HCT116 (cell line): Measurements from ENCODE around the gene GRHL3. TPM values are rescaled to one million over a fixed set of nuclear protein-coding genes. Genes with fewer than 3 reads are reported as not detected.

Experiments
- ATAC-seq: fragments of 200-7000 bp; cut with Tn5 transposase; 2 replicates; pipeline ENCODE4 v1.9.1; 2020; ENCODE audit warnings: mild to moderate bottlenecking, moderate library complexity
- BruUV-seq: library from RNA; stranded (reverse); fragments of 400-500 nt; replicated peaks from 2 replicates; lab custom pipeline; 2021; lab: Mats Ljungman, UMichigan
- CTCF ChIA-PET: fragments of 300-600 bp; sonication (Branson Sonifier 250); formaldehyde crosslinking; loops from one replicate; lab custom pipeline; 2021; ENCODE audit warnings: antibody characterized with exemption; lab: Charles Lee
- POLR2A ChIA-PET: fragments of 300-600, 350-600 bp; sonication (Branson Sonifier 250); formaldehyde crosslinking; loops from one replicate; lab custom pipeline; 2021; ENCODE audit warnings: antibody characterized with exemption; lab: Charles Lee
- RAD21 ChIA-PET, 2 experiments: fragments of 300-600 bp; sonication (Branson Sonifier 250); formaldehyde crosslinking; loops; one replicate each; lab custom pipeline; 2023; ENCODE audit warnings: low total read pairs in 2 of 2; ENCODE audit not compliant: uncharacterized antibody in 2 of 2, unreplicated experiment in 2 of 2, low non-redundant PET in 1 of 2; lab: Charles Lee
- DNase-seq: peaks from one replicate; pipeline ENCODE4 v3.0.0-alpha.2; 2010; ENCODE audit warnings: low read depth, low spot score
- H2AFZ ChIP-seq: fragments of 200-600 bp; shearing (Covaris generic), sonication (generic); 2 replicates; pipeline ENCODE4 v1.6.1; 2017; ENCODE audit warnings: low read depth, mixed run types, mixed read lengths, antibody characterized with exemption, low read length; ENCODE audit not compliant: poor library complexity, severe bottlenecking
- H3K27ac ChIP-seq: 2 replicates; pipeline ENCODE4 v1.5.1; 2012; ENCODE audit warnings: low read depth, low read length
- H3K27me3 ChIP-seq: fragments of 200-600 bp; sonication (generic); 2 replicates; pipeline ENCODE4 v1.6.1; 2016; ENCODE audit warnings: mixed run types, low read length, mixed read lengths; ENCODE audit not compliant: insufficient read depth
- H3K36me3 ChIP-seq, 2 experiments: fragments of 200-500 bp in 1 of 2; fragments of 200-600 bp in 1 of 2; sonication (Bioruptor generic) in 1 of 2; sonication (generic) in 1 of 2; 2 replicates each; pipeline versions ENCODE4 v1.5.1 to v1.6.1; 2014 to 2016; ENCODE audit warnings: low read length in 2 of 2, inconsistent platforms in 1 of 2, mixed read lengths in 1 of 2, mixed run types in 1 of 2; ENCODE audit not compliant: insufficient read depth in 2 of 2, control insufficient read depth in 1 of 2
- H3K4me1 ChIP-seq, 2 experiments: fragments of 200-600 bp in 1 of 2; sonication (generic) in 1 of 2; 2 replicates each; pipeline versions ENCODE4 v1.5.1 to v1.6.1; 2012 to 2017; ENCODE audit warnings: low read length in 2 of 2, inconsistent platforms in 1 of 2, mild to moderate bottlenecking in 1 of 2, mixed read lengths in 1 of 2, mixed run types in 1 of 2, moderate library complexity in 1 of 2; ENCODE audit not compliant: insufficient read depth in 2 of 2, control insufficient read depth in 1 of 2
- H3K4me2 ChIP-seq: fragments of 200-600 bp; sonication (generic); 2 replicates; pipeline ENCODE4 v1.6.1; 2017; ENCODE audit warnings: mixed run types, low read length, mixed read lengths
- H3K4me3 ChIP-seq, 2 experiments: fragments of 200-600 bp in 1 of 2; sonication (generic) in 1 of 2; replicated peaks in 1 of 2; 2 replicates each; pipeline ENCODE4 v1.5.1; 2011 to 2016; ENCODE audit warnings: low read length in 2 of 2, control low read depth in 1 of 2, low read depth in 1 of 2, mild to moderate bottlenecking in 1 of 2, mixed read lengths in 1 of 2, mixed run types in 1 of 2
- H3K79me2 ChIP-seq: fragments of 200-600 bp; sonication (generic); 2 replicates; pipeline ENCODE4 v1.6.1; 2017; ENCODE audit warnings: mild to moderate bottlenecking, mixed run types, low read length, moderate library complexity, mixed read lengths; ENCODE audit not compliant: insufficient read depth
- H3K9ac ChIP-seq: fragments of 200-600 bp; sonication (generic); 2 replicates; pipeline ENCODE4 v1.6.1; 2016; ENCODE audit warnings: low read length, mixed read lengths
- H3K9me2 ChIP-seq: fragments of 200-600 bp; sonication (generic), shearing (Covaris generic); 2 replicates; pipeline ENCODE4 v1.6.1; 2017; ENCODE audit warnings: mixed run types, mild to moderate bottlenecking, moderate library complexity; ENCODE audit not compliant: insufficient read depth
- H3K9me3 ChIP-seq, 2 experiments: fragments of 200-500 bp in 1 of 2; fragments of 200-600 bp in 1 of 2; sonication (Bioruptor generic) in 1 of 2; sonication (generic) in 1 of 2; 2 replicates each; pipeline ENCODE4 v1.6.1; 2014 to 2017; ENCODE audit warnings: low read length in 2 of 2, mixed read lengths in 2 of 2, inconsistent platforms in 1 of 2, low read depth in 1 of 2, mild to moderate bottlenecking in 1 of 2, mixed run types in 1 of 2, moderate library complexity in 1 of 2; ENCODE audit not compliant: control insufficient read depth in 1 of 2, insufficient read depth in 1 of 2
- H4K20me1 ChIP-seq: fragments of 200-600 bp; sonication (generic), shearing (Covaris generic); 2 replicates; pipeline ENCODE4 v1.6.1; 2017; ENCODE audit warnings: mixed run types, mild to moderate bottlenecking, moderate library complexity; ENCODE audit not compliant: insufficient read depth
- EGR1 ChIP-seq: IDR thresholded peaks from 2 replicates; pipeline ENCODE4 v1.6.1; 2012; ENCODE audit warnings: low read depth
- ELF1 ChIP-seq: IDR thresholded peaks from 2 replicates; pipeline ENCODE4 v1.6.1; 2012; ENCODE audit warnings: low read depth, borderline replicate concordance
- POLR2AphosphoS5 ChIP-seq: IDR thresholded peaks from 2 replicates; pipeline ENCODE4 v1.6.1; 2011; ENCODE audit warnings: mild to moderate bottlenecking, low read depth, low read length, moderate library complexity
- RAD21 ChIP-seq: IDR thresholded peaks from 2 replicates; pipeline ENCODE4 v1.6.1; 2012; ENCODE audit warnings: low read depth, mild to moderate bottlenecking
- TCF7L2 ChIP-seq: IDR thresholded peaks from 2 replicates; pipeline ENCODE4 v1.7.0; 2011; ENCODE audit warnings: borderline replicate concordance, inconsistent platforms; ENCODE audit not compliant: insufficient read depth, insufficient read length; ENCODE audit errors: extremely low read depth
- ZFX ChIP-seq: fragments of 450-650 bp; IDR thresholded peaks from 2 replicates; pipeline ENCODE4 v1.6.1; 2017
- intact Hi-C: fragments of 100-400 bp; cut with micrococcal nuclease; formaldehyde crosslinking; loops from 2 replicates; pipeline ENCODE4 v1.10.0; 2022
- total RNA-seq: library from RNA; stranded (reverse); gene quantifications from one replicate; pipeline ENCODE4 v1.2.1, GENCODE V29; 2021; ENCODE audit not compliant: unreplicated experiment
- TF ChIP-seq, protein P1 (sequence below), 3 experiments: fragments of 200-600 bp in 1 of 3; sonication (generic) in 1 of 3; IDR thresholded peaks in 2 of 3; conservative IDR thresholded peaks in 1 of 3; 2 replicates each; pipeline ENCODE4 v1.5.1; 2012 to 2017; ENCODE audit warnings: low read depth in 2 of 3, low read length in 2 of 3, antibody characterized with exemption in 1 of 3, borderline replicate concordance in 1 of 3, control low read depth in 1 of 3, mild to moderate bottlenecking in 1 of 3, mixed read lengths in 1 of 3, mixed run types in 1 of 3, moderate library complexity in 1 of 3; ENCODE audit not compliant: insufficient read depth in 1 of 3

The GRHL3 gene
- total RNA-seq, 1 experiment from 2014 or later: 1.0 TPM

DNA sequence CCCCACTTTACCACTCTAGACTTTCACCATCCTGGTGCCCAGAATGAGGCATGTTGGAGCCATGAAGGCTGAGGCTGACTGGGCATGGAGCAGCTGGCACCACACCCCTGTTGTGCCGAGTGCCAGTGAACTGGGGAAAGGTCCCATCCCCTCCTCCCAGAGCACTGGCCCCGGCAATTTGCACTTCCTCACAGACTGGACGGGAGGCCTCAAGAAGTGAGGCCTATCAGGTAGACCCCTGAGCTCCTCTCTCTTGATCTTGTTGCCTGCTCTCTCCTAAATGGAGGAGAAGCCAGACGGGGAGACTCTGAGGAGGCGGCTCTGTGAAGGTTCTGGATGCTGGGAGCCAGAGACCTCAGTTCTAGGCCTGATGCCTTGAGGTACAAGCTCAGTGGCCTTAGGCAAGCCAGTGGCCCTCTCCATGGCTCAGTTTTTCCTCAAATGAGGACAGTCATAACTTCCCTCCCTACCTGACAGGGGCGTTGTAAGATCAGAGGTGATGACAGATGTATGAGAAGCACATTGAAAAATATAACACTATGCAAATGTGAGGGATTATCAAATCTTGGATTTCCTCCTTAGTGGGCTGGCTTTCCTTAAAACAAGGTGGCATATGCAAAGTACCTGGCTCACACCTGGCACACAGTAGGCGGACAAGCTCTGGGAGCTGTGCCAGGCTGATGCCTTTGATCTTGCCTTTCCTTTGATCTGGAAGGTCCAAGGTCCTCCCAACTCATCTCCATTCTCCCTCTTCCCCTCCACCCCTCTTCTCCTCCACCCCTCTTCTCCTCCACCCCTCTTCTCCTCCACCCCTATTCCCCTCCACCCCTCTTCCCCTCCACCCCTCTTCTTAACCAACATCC lies 6.7 kb downstream of the GRHL3 start:
- Histone ChIP-seq H2AFZ (no peak overlapping the region), H3K27ac (no peak overlapping the region), H3K9ac (no peak overlapping the region), H3K79me2 (no peaks in the 10 kb centered on the region), H3K4me2 (peak overlapping the region; percentile 16; the same call in 1 of the 2 replicates), H3K9me3 (no peaks in the 10 kb centered on the region), H4K20me1 (no peaks in the 10 kb centered on the region), H3K4me1 (peaks cover 21 to 61% of the 10 kb centered on the region in 2 experiments), H3K9me2 (no peaks in the 10 kb centered on the region), H3K27me3 (peaks cover 77% of the 10 kb centered on the region; the same call in 1 of the 2 replicates), H3K4me3 (no peak overlapping the region), H3K36me3 (no peaks in the 10 kb centered on the region)
- POLR2A ChIA-PET: no interaction called here
- no peak for TF ChIP-seq ELF1
- TF ChIP-seq EGR1: no peak
- TF ChIP-seq, protein P1, sequence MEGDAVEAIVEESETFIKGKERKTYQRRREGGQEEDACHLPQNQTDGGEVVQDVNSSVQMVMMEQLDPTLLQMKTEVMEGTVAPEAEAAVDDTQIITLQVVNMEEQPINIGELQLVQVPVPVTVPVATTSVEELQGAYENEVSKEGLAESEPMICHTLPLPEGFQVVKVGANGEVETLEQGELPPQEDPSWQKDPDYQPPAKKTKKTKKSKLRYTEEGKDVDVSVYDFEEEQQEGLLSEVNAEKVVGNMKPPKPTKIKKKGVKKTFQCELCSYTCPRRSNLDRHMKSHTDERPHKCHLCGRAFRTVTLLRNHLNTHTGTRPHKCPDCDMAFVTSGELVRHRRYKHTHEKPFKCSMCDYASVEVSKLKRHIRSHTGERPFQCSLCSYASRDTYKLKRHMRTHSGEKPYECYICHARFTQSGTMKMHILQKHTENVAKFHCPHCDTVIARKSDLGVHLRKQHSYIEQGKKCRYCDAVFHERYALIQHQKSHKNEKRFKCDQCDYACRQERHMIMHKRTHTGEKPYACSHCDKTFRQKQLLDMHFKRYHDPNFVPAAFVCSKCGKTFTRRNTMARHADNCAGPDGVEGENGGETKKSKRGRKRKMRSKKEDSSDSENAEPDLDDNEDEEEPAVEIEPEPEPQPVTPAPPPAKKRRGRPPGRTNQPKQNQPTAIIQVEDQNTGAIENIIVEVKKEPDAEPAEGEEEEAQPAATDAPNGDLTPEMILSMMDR (IDR thresholded peaks at IDR 0.05 in 2 of 3, conservative IDR thresholded peaks at IDR 0.05 in 1 of 3; ENCODE audit: borderline replicate concordance in 1 of 3, insufficient read depth in 1 of 3, low read depth in 2 of 3, low read length in 2 of 3): 0 out of 6 replicates have a peak, but pooled peaks of 1 of the 3 experiments have one; percentile 18
- peak; percentile 93 for TF ChIP-seq TCF7L2
- TF ChIP-seq ZFX: no peak
- no peak for TF ChIP-seq POLR2AphosphoS5
- TF ChIP-seq RAD21: peak; percentile 41; the same call in 1 of the 2 replicates
- RAD21 ChIA-PET: interaction anchor here in 1 of 2 experiments (0.6 kb wide), 1 partner anchor 39 kb away, joined by 4 read pairs; no protein-coding TSS in a partner anchor
- DNase-seq: no peak
- no peak for ATAC-seq
- CTCF ChIA-PET: no interaction called here
- BruUV-seq: no TSS peak
- intact Hi-C loops: no loop called here
